ENCODE measurements around the gene ADAM22.

DNA sequence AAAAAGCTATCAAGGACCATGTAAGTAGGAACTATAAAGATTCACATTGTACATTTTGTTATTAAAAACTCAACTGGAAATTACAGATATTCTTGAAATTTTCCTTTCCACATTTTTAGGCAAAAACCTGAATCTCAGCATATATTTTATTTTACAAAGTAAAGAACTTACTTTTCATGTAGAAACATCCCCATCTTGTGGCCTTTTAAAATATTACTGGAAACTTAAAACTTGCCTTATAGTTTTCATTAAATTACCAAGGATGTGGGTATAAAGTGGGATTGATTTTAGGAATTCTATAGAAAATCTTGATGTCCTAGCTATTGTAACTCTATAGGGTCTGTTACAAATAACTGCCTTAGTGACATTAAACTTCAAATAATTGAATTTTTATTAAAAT lies 47.2 kb upstream of the ADAM22 start:
- TF ChIP-seq, protein P1, sequence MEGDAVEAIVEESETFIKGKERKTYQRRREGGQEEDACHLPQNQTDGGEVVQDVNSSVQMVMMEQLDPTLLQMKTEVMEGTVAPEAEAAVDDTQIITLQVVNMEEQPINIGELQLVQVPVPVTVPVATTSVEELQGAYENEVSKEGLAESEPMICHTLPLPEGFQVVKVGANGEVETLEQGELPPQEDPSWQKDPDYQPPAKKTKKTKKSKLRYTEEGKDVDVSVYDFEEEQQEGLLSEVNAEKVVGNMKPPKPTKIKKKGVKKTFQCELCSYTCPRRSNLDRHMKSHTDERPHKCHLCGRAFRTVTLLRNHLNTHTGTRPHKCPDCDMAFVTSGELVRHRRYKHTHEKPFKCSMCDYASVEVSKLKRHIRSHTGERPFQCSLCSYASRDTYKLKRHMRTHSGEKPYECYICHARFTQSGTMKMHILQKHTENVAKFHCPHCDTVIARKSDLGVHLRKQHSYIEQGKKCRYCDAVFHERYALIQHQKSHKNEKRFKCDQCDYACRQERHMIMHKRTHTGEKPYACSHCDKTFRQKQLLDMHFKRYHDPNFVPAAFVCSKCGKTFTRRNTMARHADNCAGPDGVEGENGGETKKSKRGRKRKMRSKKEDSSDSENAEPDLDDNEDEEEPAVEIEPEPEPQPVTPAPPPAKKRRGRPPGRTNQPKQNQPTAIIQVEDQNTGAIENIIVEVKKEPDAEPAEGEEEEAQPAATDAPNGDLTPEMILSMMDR (IDR thresholded peaks at IDR 0.05) = peak in 4 of 5 experiments; percentile 36 to 42 (median 38)
- no peak for TF ChIP-seq EP300 (IDR thresholded peaks at IDR 0.05)
